Measurements from ENCODE around the gene SPAG17. TPM values are rescaled to one million over a fixed set of nuclear protein-coding genes. Genes with fewer than 3 reads are reported as not detected.

Gene SPAG17
- 0.63 TPM for polyA plus RNA-seq (2013, experiment 1 of 2; ENCODE audit: insufficient read length)
- polyA plus RNA-seq (2013, experiment 2 of 2; ENCODE audit: insufficient read length) = 0.61 TPM

- peak; percentile 70 for DNase-seq
These were observed at the start of gene SPAG17 for GRCh38 chr1:118185084-118185832. SPAG17 (minus strand) TSS chr1:118185228; CDS start chr1:118185157, 71 bp downstream.

GRCh38 chr1:118225471-118225870, 40.4 kb upstream of the SPAG17 start:
- no peak for DNase-seq

GRCh38 chr1:118223426-118223825, 38.4 kb upstream of the SPAG17 start:
- DNase-seq = peak; percentile 57

GRCh38 chr1:118219438-118219837, 34.4 kb upstream of the SPAG17 start:
- no peak for DNase-seq

- DNase-seq = peak; percentile 34
These were observed 32.3 kb upstream of the SPAG17 start for GRCh38 chr1:118217141-118217838.

GRCh38 chr1:118214866-118215265, 29.8 kb upstream of the SPAG17 start:
- no peak for DNase-seq

- DNase-seq = no peak
These were observed 25.7 kb upstream of the SPAG17 start for GRCh38 chr1:118210723-118211110.

GRCh38 chr1:118210051-118210722, 25.2 kb upstream of the SPAG17 start:
- peak; percentile 20 for DNase-seq

- no peak for DNase-seq
These were observed 24.6 kb upstream of the SPAG17 start for GRCh38 chr1:118209648-118210047.

- no peak for DNase-seq
These were observed 21.9 kb upstream of the SPAG17 start for GRCh38 chr1:118206966-118207365.

- peak; percentile 52 for DNase-seq
These were observed 19.6 kb upstream of the SPAG17 start for GRCh38 chr1:118204648-118205047.

GRCh38 chr1:118204105-118204504, 19.1 kb upstream of the SPAG17 start:
- DNase-seq = peak; percentile 52

GRCh38 chr1:118202076-118202608, 17.1 kb upstream of the SPAG17 start:
- DNase-seq = no peak

- no peak for DNase-seq
These were observed 16.5 kb upstream of the SPAG17 start for GRCh38 chr1:118201524-118201923.

GRCh38 chr1:118200836-118201235, 15.8 kb upstream of the SPAG17 start:
- DNase-seq = no peak

- peak; percentile 31 for DNase-seq
These were observed 5.5 kb upstream of the SPAG17 start for GRCh38 chr1:118190561-118190960.

GRCh38 chr1:118189564-118189963, 4.5 kb upstream of the SPAG17 start:
- DNase-seq = no peak

GRCh38 chr1:118188411-118188810, 3.4 kb upstream of the SPAG17 start:
- no peak for DNase-seq

- no peak for DNase-seq
These were observed 998 bp upstream of the SPAG17 start for GRCh38 chr1:118186026-118186425.

GRCh38 chr1:118184739-118185083, 317 bp downstream of the SPAG17 start:
- DNase-seq = no peak

GRCh38 chr1:118183586-118183985, 1.4 kb downstream of the SPAG17 start:
- DNase-seq = no peak

- no peak for DNase-seq
These were observed 7.0 kb downstream of the SPAG17 start for GRCh38 chr1:118177998-118178397.

- no peak for DNase-seq
These were observed 16.0 kb downstream of the SPAG17 start for GRCh38 chr1:118169016-118169415.

Measured in fibroblast of skin of abdomen (primary cell).